ENCODE measurements around the gene SLC22A2. TPM values are rescaled to one million over a fixed set of nuclear protein-coding genes. Genes with fewer than 3 reads are reported as not detected.

SLC22A2 gene
- total and polyA plus RNA-seq, 2 donors from 2014 or later = 27.9 to 73.7 TPM

- Histone ChIP-seq H3K27me3 (ENCODE audit: control insufficient read depth, insufficient read depth, low read length) (no peaks in the 10 kb centered on the region), H3K9me3 (ENCODE audit: control insufficient read depth in 2 of 3, insufficient read depth in 1 of 3, low read length in 3 of 3) (peaks cover 0 to 7% (median 0%) of the 10 kb centered on the region in 3 donors), H3K9ac (ENCODE audit: low read length in 3 of 3) (no peak overlapping the region), H3K36me3 (ENCODE audit: control insufficient read depth in 2 of 3, insufficient read depth in 3 of 3, low read length in 3 of 3) (no peaks in the 10 kb centered on the region), H3K4me1 (ENCODE audit: control insufficient read depth in 2 of 3, insufficient read depth in 2 of 3, low read depth in 1 of 3, low read length in 3 of 3) (no peaks in the 10 kb centered on the region), H3K4me3 (ENCODE audit: low read length in 3 of 3) (no peak overlapping the region), H3K27ac (ENCODE audit: low read depth in 2 of 2, low read length in 2 of 2) (no peak overlapping the region)
- no peak for FAIRE-seq
- DNase-seq = no peak
- no peak for TF ChIP-seq CTCF (IDR thresholded peaks at IDR 0.05; ENCODE audit: borderline replicate concordance, extremely low read depth, insufficient read depth)
- intact Hi-C loops (cut with DNase I) = no loop called here
Observed at GRCh38 chr6:160188773-160189172, 69.8 kb downstream of the SLC22A2 start.

GRCh38 chr6:160180706-160181105, 77.9 kb downstream of the SLC22A2 start:
- no peak overlapping the region for H3K27ac ChIP-seq (ENCODE audit: low read depth in 2 of 2, low read length in 2 of 2)
- no peak overlapping the region for H3K9ac ChIP-seq (ENCODE audit: low read length in 3 of 3)
- no peaks in the 10 kb centered on the region for H3K36me3 ChIP-seq (ENCODE audit: control insufficient read depth in 2 of 3, insufficient read depth in 3 of 3, low read length in 3 of 3)
- FAIRE-seq (no peak), DNase-seq (no peak)
- H3K27me3 ChIP-seq (ENCODE audit: control insufficient read depth, insufficient read depth, low read length) = no peaks in the 10 kb centered on the region
- intact Hi-C loops (cut with DNase I) = no loop called here
- H3K4me1 ChIP-seq (ENCODE audit: control insufficient read depth in 2 of 3, insufficient read depth in 2 of 3, low read depth in 1 of 3, low read length in 3 of 3) = no peaks in the 10 kb centered on the region
- no peak overlapping the region for H3K4me3 ChIP-seq (ENCODE audit: low read length in 3 of 3)
- no peaks in the 10 kb centered on the region for H3K9me3 ChIP-seq (ENCODE audit: control insufficient read depth in 2 of 3, insufficient read depth in 1 of 3, low read length in 3 of 3)
- TF ChIP-seq CTCF (IDR thresholded peaks at IDR 0.05; ENCODE audit: borderline replicate concordance, extremely low read depth, insufficient read depth) = no peak

GRCh38 chr6:160178271-160178670, 80.3 kb downstream of the SLC22A2 start:
- H3K9me3 ChIP-seq (ENCODE audit: control insufficient read depth in 2 of 3, insufficient read depth in 1 of 3, low read length in 3 of 3) = no peaks in the 10 kb centered on the region
- H3K4me1 ChIP-seq (ENCODE audit: control insufficient read depth in 2 of 3, insufficient read depth in 2 of 3, low read depth in 1 of 3, low read length in 3 of 3) = no peaks in the 10 kb centered on the region
- H3K4me3 ChIP-seq (ENCODE audit: low read length in 3 of 3) = no peak overlapping the region
- no peak for TF ChIP-seq CTCF (IDR thresholded peaks at IDR 0.05; ENCODE audit: borderline replicate concordance, extremely low read depth, insufficient read depth)
- H3K27me3 ChIP-seq (ENCODE audit: control insufficient read depth, insufficient read depth, low read length) = no peaks in the 10 kb centered on the region
- DNase-seq = no peak
- H3K36me3 ChIP-seq (ENCODE audit: control insufficient read depth in 2 of 3, insufficient read depth in 3 of 3, low read length in 3 of 3) = no peaks in the 10 kb centered on the region
- H3K9ac ChIP-seq (ENCODE audit: low read length in 3 of 3) = no peak overlapping the region
- FAIRE-seq = no peak
- intact Hi-C loops (cut with DNase I) = no loop called here
- H3K27ac ChIP-seq (ENCODE audit: low read depth in 2 of 2, low read length in 2 of 2) = no peak overlapping the region

GRCh38 chr6:160177220-160177619, 81.4 kb downstream of the SLC22A2 start:
- H3K4me3 ChIP-seq (ENCODE audit: low read length in 3 of 3) = no peak overlapping the region
- H3K27me3 ChIP-seq (ENCODE audit: control insufficient read depth, insufficient read depth, low read length) = no peaks in the 10 kb centered on the region
- DNase-seq = no peak
- H3K27ac ChIP-seq (ENCODE audit: low read depth in 2 of 2, low read length in 2 of 2) = no peak overlapping the region
- H3K9ac ChIP-seq (ENCODE audit: low read length in 3 of 3) = no peak overlapping the region
- FAIRE-seq = no peak
- no peak for TF ChIP-seq CTCF (IDR thresholded peaks at IDR 0.05; ENCODE audit: borderline replicate concordance, extremely low read depth, insufficient read depth)
- no peaks in the 10 kb centered on the region for H3K4me1 ChIP-seq (ENCODE audit: control insufficient read depth in 2 of 3, insufficient read depth in 2 of 3, low read depth in 1 of 3, low read length in 3 of 3)
- intact Hi-C loops (cut with DNase I) = no loop called here
- no peaks in the 10 kb centered on the region for H3K36me3 ChIP-seq (ENCODE audit: control insufficient read depth in 2 of 3, insufficient read depth in 3 of 3, low read length in 3 of 3)
- no peaks in the 10 kb centered on the region for H3K9me3 ChIP-seq (ENCODE audit: control insufficient read depth in 2 of 3, insufficient read depth in 1 of 3, low read length in 3 of 3)
